ENCODE measurements around the gene FAM47C. TPM values are rescaled to one million over a fixed set of nuclear protein-coding genes. Genes with fewer than 3 reads are reported as not detected.
"Not testable (repeated sequence)": the region's sequence is repeated elsewhere in the genome, so short reads cannot be mapped to it uniquely, and the experiment has no call there.

Gene FAM47C
- total RNA-seq, 1 experiment from 2014 or later, result not detected

DNA sequence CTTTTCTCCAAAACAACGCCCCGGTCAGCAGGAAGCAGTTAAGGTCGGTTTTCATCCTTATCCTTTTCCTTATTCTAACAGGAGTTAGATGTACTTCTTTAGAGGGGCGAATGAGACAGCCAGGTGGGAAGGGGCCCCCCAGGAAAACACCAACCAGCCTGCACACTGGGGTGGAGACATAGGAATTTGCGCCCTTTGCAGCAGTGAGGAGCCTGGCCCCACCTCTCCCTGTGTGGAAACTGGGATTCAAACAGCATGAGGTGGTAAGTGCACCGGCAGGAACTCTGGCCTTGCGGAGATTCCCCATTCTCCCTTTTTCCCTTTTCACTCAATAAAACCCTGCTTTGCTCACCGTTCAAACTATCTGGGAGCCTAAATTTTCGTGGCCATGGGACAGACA, 8.0 kb upstream of the FAM47C start:
- H3K36me3 ChIP-seq (ENCODE audit: insufficient read depth, low read length, poor library complexity, severe bottlenecking), result no peaks in the 10 kb centered on the region
- BruUV-seq (replicated peaks), result no TSS peak
- TF ChIP-seq, protein P1, sequence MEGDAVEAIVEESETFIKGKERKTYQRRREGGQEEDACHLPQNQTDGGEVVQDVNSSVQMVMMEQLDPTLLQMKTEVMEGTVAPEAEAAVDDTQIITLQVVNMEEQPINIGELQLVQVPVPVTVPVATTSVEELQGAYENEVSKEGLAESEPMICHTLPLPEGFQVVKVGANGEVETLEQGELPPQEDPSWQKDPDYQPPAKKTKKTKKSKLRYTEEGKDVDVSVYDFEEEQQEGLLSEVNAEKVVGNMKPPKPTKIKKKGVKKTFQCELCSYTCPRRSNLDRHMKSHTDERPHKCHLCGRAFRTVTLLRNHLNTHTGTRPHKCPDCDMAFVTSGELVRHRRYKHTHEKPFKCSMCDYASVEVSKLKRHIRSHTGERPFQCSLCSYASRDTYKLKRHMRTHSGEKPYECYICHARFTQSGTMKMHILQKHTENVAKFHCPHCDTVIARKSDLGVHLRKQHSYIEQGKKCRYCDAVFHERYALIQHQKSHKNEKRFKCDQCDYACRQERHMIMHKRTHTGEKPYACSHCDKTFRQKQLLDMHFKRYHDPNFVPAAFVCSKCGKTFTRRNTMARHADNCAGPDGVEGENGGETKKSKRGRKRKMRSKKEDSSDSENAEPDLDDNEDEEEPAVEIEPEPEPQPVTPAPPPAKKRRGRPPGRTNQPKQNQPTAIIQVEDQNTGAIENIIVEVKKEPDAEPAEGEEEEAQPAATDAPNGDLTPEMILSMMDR (conservative IDR thresholded peaks at IDR 0.05; ENCODE audit: low read depth, low read length), result no peak
- TF ChIP-seq EZH2 (IDR thresholded peaks at IDR 0.05; ENCODE audit: borderline replicate concordance, low read depth, low read length, poor library complexity, severe bottlenecking), result no peak
- no peaks in the 10 kb centered on the region for H3K27me3 ChIP-seq (replicated peaks; ENCODE audit: insufficient read depth, low read depth, low read length, poor library complexity)
- ChIA-PET CTCF (no interaction called here), POLR2A (ENCODE audit: low non-redundant PET) (no interaction called here)
- no peak overlapping the region for H3K4me3 ChIP-seq (ENCODE audit: low read depth, low read length, poor library complexity, severe bottlenecking)
- no peaks in the 10 kb centered on the region for H3K9me3 ChIP-seq (ENCODE audit: low read depth, low read length, poor library complexity, severe bottlenecking)
- DNase-seq (ENCODE audit: low spot score), result no peak
- H3K4me1 ChIP-seq (ENCODE audit: insufficient read depth, low read length, poor library complexity, severe bottlenecking), result no peaks in the 10 kb centered on the region
- no peak overlapping the region for H3K27ac ChIP-seq (ENCODE audit: low read depth, low read length, poor library complexity, severe bottlenecking)
- intact Hi-C loops (cut with micrococcal nuclease; ENCODE audit: unreplicated experiment), result no loop called here

DNA sequence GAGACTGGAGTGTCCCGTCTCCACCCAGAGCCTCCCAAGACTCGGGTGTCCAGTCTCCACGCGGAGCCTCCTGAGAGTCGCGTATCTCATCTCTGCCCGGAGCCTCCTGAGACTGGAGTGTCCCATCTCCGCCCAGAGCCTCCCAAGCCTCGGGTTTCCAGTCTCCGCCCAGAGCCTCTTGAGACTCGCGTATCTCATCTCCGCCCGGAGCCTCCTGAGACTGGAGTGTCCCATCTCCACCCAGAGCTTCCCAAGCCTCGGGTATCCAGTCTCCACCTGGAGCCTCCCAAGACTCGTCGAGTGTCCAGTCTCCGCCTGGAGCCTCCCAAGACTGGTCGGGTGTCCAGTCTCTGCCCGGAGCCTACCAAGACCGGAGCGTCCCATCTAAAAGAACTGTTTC, 2.3 kb downstream of the FAM47C start:
- Histone ChIP-seq H3K36me3 (ENCODE audit: insufficient read depth, low read length, poor library complexity, severe bottlenecking) (no peaks in the 10 kb centered on the region), H3K4me3 (ENCODE audit: low read depth, low read length, poor library complexity, severe bottlenecking) (no peak overlapping the region), H3K4me1 (ENCODE audit: insufficient read depth, low read length, poor library complexity, severe bottlenecking) (no peaks in the 10 kb centered on the region), H3K9me3 (ENCODE audit: low read depth, low read length, poor library complexity, severe bottlenecking) (no peaks in the 10 kb centered on the region), H3K27me3 (replicated peaks; ENCODE audit: insufficient read depth, low read depth, low read length, poor library complexity) (no peaks in the 10 kb centered on the region), H3K27ac (ENCODE audit: low read depth, low read length, poor library complexity, severe bottlenecking) (no peak overlapping the region)
- POLR2A ChIA-PET (ENCODE audit: low non-redundant PET), result no interaction called here
- DNase-seq (ENCODE audit: low spot score), result no peak
- intact Hi-C loops (cut with micrococcal nuclease; ENCODE audit: unreplicated experiment), result no loop called here
- BruUV-seq (replicated peaks), result no TSS peak
- CTCF ChIA-PET, result no interaction called here
- no peak for TF ChIP-seq EZH2 (IDR thresholded peaks at IDR 0.05; ENCODE audit: borderline replicate concordance, low read depth, low read length, poor library complexity, severe bottlenecking)
- TF ChIP-seq, protein P1 (conservative IDR thresholded peaks at IDR 0.05; ENCODE audit: low read depth, low read length), result no peak

DNA sequence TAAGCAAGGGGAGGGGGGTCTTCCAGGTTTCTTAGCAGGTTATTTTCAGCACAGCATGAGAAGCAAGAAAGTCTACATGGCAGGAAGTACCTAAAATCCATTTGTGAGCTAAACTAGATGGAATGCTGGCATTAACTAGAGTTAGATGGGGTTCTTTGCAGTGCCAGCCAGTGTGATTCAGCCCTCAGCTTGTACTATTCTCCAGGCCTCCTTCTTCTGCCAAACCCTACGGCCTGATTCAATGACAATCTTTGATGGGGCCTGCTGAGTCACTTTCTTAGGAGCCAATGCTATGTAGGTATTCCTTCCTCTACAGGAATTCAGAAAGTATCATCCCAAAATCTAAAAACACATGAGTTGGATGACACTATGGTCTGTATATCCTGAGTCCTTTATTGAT, 26.1 kb downstream of the FAM47C start:
- intact Hi-C loops (cut with micrococcal nuclease; ENCODE audit: unreplicated experiment); BruUV-seq (replicated peaks); H3K27me3 ChIP-seq (replicated peaks; ENCODE audit: insufficient read depth, low read depth, low read length, poor library complexity); H3K9me3 ChIP-seq (ENCODE audit: low read depth, low read length, poor library complexity, severe bottlenecking); H3K27ac ChIP-seq (ENCODE audit: low read depth, low read length, poor library complexity, severe bottlenecking); POLR2A ChIA-PET (ENCODE audit: low non-redundant PET); H3K4me3 ChIP-seq (ENCODE audit: low read depth, low read length, poor library complexity, severe bottlenecking); DNase-seq (ENCODE audit: low spot score); H3K4me1 ChIP-seq (ENCODE audit: insufficient read depth, low read length, poor library complexity, severe bottlenecking); H3K36me3 ChIP-seq (ENCODE audit: insufficient read depth, low read length, poor library complexity, severe bottlenecking); CTCF ChIA-PET: not testable (repeated sequence)

DNA sequence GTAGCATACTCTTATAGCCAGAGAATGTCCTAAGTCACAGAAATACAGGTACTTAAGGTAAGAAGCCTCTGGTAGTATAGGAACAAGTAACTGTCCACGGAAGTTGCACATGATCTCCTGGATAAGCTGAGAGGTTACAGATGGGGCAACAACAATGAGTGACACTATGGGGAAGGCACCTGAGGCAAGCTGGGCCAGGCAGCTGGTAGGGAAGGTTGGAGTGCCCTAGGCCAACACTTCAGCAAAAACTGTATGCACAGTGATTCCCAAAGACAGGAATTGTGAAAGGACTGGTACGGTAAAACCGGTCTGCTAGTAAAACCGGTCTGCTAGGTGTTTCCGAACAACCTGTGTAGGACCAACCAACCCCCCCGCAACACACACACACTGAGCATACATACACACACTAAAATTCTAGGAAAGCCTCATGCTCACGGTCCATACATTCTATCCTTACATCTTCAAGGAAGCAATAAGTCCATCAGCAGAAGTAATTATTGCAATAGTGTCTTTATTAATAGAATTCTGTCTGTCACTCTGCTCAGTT, 28.6 kb downstream of the FAM47C start:
- DNase-seq (ENCODE audit: low spot score); CTCF ChIA-PET; POLR2A ChIA-PET (ENCODE audit: low non-redundant PET); H3K27me3 ChIP-seq (replicated peaks; ENCODE audit: insufficient read depth, low read depth, low read length, poor library complexity); H3K27ac ChIP-seq (ENCODE audit: low read depth, low read length, poor library complexity, severe bottlenecking); H3K9me3 ChIP-seq (ENCODE audit: low read depth, low read length, poor library complexity, severe bottlenecking); H3K4me1 ChIP-seq (ENCODE audit: insufficient read depth, low read length, poor library complexity, severe bottlenecking); H3K36me3 ChIP-seq (ENCODE audit: insufficient read depth, low read length, poor library complexity, severe bottlenecking); intact Hi-C loops (cut with micrococcal nuclease; ENCODE audit: unreplicated experiment); H3K4me3 ChIP-seq (ENCODE audit: low read depth, low read length, poor library complexity, severe bottlenecking); BruUV-seq (replicated peaks): not testable (repeated sequence)

DNA sequence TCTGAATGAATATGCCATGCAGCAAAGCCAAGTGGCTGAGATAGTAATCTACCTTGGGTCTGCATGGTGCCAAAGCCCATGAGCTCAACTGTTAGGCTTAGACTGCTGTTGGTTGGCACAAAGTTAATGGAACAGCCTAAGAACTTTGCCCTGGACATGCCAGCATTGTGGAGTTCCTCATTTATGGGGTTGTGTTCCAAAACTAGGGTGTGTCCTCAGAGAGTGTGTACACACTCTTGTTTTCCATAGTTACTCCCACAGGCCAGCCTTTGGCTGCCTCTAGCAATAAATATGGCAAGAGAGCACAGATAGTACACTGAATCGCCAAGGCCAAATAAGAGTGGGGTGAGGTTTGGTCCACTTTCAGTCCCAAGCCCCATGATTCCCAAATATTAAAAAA, 30.6 kb downstream of the FAM47C start:
- H3K36me3 ChIP-seq (ENCODE audit: insufficient read depth, low read length, poor library complexity, severe bottlenecking); CTCF ChIA-PET; BruUV-seq (replicated peaks); H3K27ac ChIP-seq (ENCODE audit: low read depth, low read length, poor library complexity, severe bottlenecking); H3K4me3 ChIP-seq (ENCODE audit: low read depth, low read length, poor library complexity, severe bottlenecking); H3K4me1 ChIP-seq (ENCODE audit: insufficient read depth, low read length, poor library complexity, severe bottlenecking); intact Hi-C loops (cut with micrococcal nuclease; ENCODE audit: unreplicated experiment); H3K9me3 ChIP-seq (ENCODE audit: low read depth, low read length, poor library complexity, severe bottlenecking); H3K27me3 ChIP-seq (replicated peaks; ENCODE audit: insufficient read depth, low read depth, low read length, poor library complexity); POLR2A ChIA-PET (ENCODE audit: low non-redundant PET); DNase-seq (ENCODE audit: low spot score): not testable (repeated sequence)

DNA sequence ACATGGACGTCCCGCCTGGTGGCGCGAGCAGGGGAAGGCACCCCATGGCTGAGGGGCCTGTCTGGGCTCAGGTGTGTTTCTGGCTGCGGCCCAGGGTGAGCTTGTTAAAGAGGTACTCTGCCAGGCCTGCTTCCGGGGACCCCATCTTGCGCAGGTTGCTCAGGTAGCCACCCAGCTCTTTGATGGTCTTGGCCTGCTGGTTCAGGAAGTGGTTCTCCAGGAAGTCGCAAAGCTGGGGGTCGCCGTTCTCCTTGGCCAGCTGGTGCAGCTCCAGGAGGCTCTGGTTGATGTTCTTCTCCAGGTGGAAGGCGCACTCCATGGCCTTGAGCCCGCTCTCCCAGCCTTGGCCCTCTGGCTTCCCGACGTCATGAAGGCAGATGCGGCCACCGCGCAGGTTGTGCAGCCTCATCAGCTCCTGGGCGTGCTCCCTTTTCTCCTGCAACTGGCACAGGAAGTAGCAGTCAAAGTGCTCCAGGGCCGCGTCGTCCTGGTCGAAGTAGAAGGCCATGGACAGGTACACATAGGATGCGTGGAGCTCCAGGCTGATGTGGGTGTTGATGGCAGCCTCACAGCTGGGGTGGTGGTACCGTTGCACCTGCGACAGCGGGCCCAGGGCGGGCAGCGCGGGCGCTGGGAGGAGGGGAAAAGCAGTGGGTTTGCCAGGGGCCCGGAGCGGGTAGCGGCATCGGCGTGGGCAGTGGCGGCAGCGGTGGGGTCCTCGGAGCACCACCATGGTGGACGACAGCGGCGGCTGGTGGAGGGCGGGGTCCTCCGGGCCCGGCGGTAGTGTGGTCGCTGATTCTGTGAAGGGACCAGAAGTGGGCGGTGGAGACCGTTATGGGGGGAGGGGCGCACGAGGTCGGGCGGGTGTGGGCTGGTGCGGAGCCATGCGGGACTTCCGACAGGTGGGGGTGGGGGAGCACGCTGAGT, 35.1 kb downstream of the FAM47C start:
- BruUV-seq (replicated peaks); H3K4me3 ChIP-seq (ENCODE audit: low read depth, low read length, poor library complexity, severe bottlenecking); H3K27ac ChIP-seq (ENCODE audit: low read depth, low read length, poor library complexity, severe bottlenecking); H3K27me3 ChIP-seq (replicated peaks; ENCODE audit: insufficient read depth, low read depth, low read length, poor library complexity); intact Hi-C loops (cut with micrococcal nuclease; ENCODE audit: unreplicated experiment); H3K9me3 ChIP-seq (ENCODE audit: low read depth, low read length, poor library complexity, severe bottlenecking); CTCF ChIA-PET; POLR2A ChIA-PET (ENCODE audit: low non-redundant PET); DNase-seq (ENCODE audit: low spot score); H3K36me3 ChIP-seq (ENCODE audit: insufficient read depth, low read length, poor library complexity, severe bottlenecking); H3K4me1 ChIP-seq (ENCODE audit: insufficient read depth, low read length, poor library complexity, severe bottlenecking): not testable (repeated sequence)

Measured in A673 (cell line).